Transverse colon (tissue), 3 donors: ENCODE measurements around the gene KRT4.

Experiments used
- EP300 ChIP-seq: sonication (generic); formaldehyde crosslinking; IDR thresholded peaks from one replicate; pipeline ENCODE4 v1.6.1; 2017; ENCODE audit warnings: antibody characterized with exemption, low read depth
- POLR2A ChIP-seq: fragments of 450-650 bp; IDR thresholded peaks from one replicate; pipeline ENCODE4 v1.6.1; 2016; ENCODE audit warnings: antibody characterized with exemption, mild to moderate bottlenecking, moderate library complexity
- TF ChIP-seq, protein P1 (sequence below), 5 experiments: fragments of 200-600 bp in 3 of 5; fragments of 450-650 bp in 2 of 5; sonication (generic) in 3 of 5; IDR thresholded peaks; 1 replicate in 2 of 5; 2 replicates in 3 of 5; pipeline ENCODE4 v1.5.1; 2016 to 2017; ENCODE audit warnings: antibody characterized with exemption in 5 of 5, inconsistent platforms in 3 of 5, mild to moderate bottlenecking in 2 of 5, moderate library complexity in 1 of 5

- TF ChIP-seq POLR2A (no peak), EP300 (no peak)
- TF ChIP-seq, protein P1, sequence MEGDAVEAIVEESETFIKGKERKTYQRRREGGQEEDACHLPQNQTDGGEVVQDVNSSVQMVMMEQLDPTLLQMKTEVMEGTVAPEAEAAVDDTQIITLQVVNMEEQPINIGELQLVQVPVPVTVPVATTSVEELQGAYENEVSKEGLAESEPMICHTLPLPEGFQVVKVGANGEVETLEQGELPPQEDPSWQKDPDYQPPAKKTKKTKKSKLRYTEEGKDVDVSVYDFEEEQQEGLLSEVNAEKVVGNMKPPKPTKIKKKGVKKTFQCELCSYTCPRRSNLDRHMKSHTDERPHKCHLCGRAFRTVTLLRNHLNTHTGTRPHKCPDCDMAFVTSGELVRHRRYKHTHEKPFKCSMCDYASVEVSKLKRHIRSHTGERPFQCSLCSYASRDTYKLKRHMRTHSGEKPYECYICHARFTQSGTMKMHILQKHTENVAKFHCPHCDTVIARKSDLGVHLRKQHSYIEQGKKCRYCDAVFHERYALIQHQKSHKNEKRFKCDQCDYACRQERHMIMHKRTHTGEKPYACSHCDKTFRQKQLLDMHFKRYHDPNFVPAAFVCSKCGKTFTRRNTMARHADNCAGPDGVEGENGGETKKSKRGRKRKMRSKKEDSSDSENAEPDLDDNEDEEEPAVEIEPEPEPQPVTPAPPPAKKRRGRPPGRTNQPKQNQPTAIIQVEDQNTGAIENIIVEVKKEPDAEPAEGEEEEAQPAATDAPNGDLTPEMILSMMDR (IDR thresholded peaks at IDR 0.05), result no peak
These were observed 49.9 kb downstream of the KRT4 start for GRCh38 chr12:52763991-52764390.
